Hematopoietic multipotent progenitor cell treated with erythropoietin and hydrocortisone succinate and interleukin-3 and kit ligand, for 6 days (in vitro differentiated cells): Measurements from ENCODE around the gene PPP2R2B.

ENCODE experiments used
- DNase-seq: peaks from one replicate; pipeline ENCODE4 v3.0.0-alpha.2; 2015

The PPP2R2B gene

DNA sequence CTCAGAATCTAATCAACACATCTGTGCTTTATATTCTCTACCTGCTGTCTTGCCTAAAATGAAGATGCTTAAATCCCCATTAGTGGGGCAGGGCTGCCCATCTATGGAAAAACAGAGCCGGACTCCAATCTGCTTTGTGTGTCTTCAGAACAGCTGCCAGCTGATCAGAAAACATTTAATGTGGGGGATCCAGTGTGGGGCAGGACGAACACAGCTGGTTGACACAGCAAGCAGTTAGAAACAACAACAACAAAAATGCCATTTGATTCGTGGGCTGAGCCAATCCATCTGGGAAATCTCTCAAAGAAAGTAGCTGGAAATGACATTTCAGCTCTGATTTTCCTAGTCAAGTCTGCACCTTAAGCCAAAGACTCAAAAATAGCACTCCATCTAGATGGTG lies 99.8 kb downstream of the PPP2R2B start:
- DNase-seq = no peak

DNA sequence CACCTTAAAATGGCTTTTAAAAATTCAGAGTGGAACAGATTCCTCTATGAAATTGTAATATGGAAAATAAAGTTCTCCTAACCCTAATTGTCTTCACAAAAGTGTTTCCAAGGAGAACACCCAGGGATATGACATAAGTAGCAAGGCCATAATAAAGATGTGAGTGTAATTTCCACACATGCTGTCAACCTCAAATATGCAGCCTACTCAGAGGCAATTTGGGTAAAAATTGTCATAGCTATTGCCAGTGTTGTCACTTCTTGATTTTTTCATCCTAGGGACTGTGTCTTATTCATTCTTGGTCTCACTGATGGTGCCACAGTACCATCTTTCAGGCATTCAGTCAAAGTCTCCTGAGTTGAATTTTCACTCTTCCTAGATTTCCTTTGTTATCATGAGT lies 100.3 kb downstream of the PPP2R2B start:
- DNase-seq = no peak

DNA sequence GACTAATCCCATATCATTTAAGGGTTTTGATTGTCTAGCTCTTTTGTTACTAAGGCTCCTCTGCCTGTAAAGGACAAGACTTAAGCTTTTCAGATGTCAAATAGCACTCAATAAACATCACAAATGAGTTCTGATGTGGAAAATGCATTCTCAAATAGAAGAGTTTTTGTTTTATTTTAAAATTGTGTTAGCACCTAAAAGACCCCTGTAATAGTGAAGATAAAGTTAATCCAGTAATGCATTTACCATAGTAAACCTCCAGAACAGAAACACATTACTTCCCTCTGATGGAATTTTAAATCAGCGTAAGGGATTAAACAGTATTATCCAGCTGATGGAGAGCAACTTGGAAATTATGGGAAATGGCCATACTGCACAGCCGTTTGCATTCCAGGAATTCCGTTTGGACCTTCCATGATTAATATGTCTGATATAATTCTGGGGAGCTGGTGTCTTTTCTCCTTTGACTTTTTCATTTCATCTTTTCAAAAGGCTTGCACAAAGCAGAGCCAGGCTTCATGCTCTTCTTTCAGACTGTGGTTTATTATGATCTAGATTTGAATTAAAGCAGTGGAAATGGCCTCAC lies 105.6 kb downstream of the PPP2R2B start:
- DNase-seq = no peak

DNA sequence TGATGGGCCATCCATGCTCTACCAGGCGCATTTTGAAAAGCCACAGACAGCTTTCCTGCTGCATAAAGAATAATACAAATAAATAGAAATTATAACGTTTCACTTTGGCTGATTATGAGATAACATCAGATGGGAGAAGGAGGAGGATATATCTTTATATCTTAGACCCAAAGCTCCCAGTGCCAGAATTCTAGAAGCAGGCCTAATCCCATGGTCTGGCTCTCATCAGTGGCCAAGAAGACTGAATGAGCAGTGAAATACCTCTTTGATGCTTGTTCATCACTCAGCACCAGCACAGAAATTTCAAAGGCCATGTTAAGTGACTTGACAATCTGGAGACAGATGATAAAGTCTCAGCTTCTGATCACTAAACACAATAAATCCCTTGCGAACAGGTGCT lies 107.6 kb downstream of the PPP2R2B start:
- DNase-seq = no peak

DNA sequence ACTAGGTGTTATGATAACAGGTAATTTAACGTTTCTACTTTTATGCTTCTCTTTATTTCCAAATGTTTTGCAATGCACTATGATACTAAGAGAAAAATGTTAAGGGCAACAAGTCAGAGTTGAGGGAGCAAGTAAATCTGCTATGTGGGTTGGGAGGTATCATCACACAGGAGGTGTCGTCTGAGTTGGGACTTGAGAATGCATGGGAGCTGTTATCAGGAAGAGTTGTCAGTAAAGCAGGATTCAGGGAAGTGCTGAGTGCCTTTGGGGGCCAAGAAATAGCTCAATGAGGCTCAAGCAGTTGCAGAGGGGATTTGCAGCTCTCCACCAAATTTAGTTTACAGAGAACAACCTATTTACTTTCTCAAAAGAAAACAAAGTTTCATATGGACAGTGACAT lies 108.0 kb downstream of the PPP2R2B start:
- DNase-seq = no peak

DNA sequence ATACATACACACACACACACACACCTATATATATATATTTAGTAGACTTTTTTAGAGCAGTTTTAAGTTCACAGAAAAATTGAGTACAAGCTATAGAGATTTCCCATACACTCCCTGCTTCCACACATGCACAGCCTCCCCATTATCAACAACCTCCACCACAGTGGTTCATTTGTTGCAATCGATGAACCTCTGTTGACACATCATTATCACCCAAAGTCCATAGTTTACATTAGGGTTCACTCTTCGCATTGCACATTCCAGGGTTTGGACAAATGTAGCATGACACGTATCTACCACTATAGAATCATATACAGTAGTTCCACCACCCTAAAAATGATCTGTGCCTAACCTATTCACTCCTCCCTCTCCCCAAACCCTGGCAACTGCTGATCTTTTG lies 111.0 kb downstream of the PPP2R2B start:
- no peak for DNase-seq

DNA sequence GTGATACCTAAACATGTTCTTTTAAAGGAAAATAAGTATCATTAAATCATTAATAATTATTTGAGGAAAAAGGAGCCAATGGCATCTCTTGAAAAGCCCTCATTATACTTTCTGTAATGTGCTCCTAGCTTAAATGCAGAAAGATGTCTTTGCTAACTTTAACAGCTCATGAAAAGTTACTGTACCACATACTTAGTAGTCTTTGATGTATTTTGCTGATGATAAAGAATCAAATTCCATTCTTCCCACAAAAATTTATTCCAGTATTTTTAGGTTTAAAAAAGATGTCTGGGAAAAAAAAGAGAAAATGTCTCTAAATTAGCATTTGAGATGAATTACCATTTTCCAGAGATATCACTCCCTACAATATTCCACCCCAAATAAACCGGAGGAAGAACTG lies 112.5 kb downstream of the PPP2R2B start:
- DNase-seq = no peak

DNA sequence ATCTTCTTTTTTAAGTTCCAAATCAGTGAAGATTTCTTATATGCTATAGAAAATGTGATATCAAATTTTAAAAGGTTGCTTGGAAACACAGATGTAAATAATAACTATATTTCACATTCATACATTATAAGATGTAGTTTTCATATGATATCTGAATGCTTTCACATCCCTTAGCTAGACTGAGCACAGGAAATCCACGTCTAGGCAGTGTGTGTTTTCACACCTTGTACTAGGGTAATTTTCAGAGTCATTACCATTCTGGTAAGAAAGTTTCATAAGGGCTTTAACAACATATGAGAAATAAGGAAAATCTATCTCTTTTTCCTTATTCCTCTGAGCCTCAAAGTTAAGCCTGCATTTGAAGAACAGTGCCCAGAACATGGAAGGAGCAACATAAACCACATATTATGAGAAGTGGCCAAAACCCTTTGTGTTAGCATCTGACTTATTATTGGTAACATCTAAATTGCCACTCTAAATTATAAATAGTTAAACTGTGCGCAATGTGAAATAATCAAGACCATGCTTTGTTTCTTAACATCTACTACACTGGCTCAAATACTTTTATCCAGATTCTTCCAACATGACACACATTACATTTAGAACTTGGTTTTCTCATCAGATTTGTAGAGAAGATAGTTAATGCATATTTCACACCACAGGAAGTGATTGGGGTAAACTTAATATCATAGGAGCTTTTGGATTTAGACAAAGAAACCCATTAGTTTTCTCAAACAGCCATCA lies 113.3 kb downstream of the PPP2R2B start:
- no peak for DNase-seq

DNA sequence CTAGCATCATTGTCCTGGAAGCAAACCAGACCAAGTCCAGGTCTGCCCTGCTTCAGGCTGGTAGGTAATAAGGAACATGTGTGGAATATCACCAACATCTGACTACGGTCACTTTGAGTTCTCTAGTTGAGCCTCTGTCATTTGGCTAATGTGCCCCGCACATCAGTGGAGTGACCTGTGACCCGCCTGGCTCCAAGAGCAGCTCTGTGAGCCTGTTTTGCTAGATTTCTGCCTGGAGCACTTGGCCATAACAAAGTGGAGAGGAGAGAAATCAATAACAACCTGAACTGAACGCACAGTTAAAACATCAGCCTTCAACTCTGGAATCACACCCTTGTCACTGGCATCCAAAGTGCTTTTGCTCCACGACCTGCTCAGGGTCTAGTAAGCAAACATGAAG lies 115.7 kb downstream of the PPP2R2B start:
- DNase-seq = no peak

DNA sequence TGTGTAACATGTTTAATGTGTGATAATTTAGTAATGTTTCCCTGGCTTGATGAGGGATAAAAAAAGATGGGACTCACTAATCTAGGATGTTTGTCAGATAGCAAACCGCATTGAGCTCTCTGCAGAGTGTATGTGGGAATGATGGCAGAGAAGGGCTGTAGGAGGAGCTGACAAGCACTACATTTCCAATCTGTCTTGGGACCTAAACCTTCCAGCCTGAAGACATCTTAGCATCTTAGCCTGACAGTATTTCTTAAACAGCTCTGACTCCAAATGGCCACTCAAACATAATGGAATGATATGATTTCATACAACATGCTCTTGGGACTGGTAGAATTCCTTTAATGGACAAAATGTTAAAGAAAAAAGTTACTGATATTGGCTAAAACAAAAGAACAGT lies 116.7 kb downstream of the PPP2R2B start:
- no peak for DNase-seq

DNA sequence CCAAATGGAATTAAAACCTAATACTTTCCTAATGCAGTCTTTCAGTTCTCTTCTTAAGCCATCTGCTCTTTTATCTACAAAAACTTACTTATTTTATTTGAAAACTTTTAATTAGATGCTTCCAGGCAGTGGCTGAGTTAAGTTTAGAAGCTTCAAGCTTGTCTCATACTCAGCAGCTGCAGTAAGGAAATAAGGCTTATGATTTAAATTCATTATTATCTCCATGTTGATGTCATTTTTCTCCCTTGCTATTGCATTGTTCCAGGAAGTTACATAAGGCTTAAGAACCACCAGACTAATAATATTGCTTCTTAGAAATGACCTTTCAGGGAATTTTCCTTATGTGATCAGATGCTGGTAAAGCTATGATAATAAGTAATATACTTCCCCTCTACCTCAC lies 119.6 kb downstream of the PPP2R2B start:
- no peak for DNase-seq

DNA sequence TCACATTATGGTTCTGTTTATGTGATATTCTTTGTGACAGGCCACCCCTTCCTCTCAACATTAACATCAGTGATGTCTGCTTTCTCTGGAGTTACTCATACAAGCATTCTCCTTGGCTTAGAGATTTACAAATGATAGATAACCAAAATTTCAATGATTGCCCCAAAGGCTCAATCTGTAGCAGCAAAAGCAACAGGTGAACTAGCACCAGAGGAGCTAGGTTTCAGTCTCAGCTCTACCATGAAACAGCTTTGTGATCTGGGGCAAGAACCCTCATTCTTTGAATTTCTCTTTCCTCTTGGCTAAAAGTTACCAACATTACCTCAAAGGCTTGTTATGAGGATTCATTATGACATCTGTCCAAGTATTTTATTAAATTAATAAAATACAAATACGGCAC lies 120.5 kb downstream of the PPP2R2B start:
- DNase-seq = no peak

DNA sequence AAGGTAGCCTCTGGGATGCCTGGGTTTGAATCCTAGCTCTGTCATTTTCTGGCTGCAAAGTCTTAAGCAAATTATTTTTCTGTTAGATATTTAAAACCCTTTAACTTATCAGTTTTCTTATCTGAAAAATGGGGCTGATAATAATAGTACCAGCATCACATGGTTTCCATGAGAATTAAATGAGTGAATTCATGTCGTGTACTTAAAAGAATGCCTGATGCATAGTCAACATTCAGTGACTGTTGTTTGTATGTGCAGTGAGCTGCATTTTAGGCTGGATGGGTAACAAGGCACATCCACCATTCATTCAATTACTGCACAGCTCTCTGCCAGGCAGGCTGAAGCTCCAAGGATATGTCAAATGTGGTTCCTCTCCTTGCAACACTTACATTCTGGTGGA lies 122.0 kb downstream of the PPP2R2B start:
- DNase-seq = no peak

DNA sequence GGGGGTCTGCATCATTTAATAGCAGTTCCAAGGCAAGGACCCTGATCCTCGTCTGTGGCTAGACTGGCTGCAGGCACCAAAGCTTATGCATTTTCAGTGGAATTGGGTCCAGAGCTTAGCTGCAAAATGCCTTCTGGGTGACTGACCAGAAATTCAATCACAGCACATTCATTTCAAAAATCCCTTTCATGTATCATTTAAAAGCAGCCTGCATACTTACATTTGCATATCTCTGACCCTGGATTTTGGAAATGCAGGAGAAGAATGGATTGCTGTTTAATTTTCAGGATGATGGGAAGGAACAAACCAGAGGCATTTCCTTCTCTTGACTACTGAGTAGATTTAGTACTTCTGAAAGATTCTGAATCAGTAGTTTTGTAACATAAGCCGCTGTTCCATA lies 122.8 kb downstream of the PPP2R2B start:
- no peak for DNase-seq

DNA sequence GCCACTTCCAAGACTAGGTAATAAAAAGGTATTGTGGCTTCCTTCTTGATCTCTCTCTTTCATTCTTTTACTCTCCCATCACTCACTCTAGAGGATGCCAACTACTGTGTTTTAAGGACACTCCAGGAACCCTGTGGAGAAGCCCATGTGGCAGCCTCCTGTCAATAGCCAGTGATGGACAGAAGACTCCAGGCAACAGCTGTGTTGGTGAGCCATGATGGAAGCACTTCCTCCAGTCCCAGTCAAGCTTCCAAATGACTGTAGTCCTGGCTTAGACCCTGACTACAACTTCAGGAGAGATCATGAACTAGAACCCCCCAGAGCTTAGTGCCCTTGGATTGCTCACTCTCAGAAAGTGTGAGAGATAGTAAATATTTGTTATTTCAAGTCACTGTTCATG lies 123.9 kb downstream of the PPP2R2B start:
- no peak for DNase-seq

DNA sequence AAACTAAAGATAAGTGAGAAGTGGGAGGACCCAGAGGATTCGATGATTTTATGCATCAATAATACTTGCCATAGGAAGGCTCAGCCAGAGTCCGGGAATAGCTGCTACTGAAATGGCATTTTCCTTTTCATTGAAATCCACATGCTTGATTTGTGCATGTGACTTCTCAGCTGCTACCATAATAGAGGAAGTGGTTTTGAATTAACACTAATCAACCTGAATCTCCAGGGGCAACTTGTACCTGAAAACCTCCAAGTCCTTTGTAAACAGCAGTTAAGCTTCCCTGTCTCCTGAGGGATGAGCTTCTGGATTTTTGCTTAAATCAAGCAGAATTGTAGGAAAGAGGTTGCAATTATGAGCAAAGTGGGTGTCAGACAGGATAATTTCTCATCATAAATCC lies 124.9 kb downstream of the PPP2R2B start:
- peak; percentile 12 for DNase-seq

DNA sequence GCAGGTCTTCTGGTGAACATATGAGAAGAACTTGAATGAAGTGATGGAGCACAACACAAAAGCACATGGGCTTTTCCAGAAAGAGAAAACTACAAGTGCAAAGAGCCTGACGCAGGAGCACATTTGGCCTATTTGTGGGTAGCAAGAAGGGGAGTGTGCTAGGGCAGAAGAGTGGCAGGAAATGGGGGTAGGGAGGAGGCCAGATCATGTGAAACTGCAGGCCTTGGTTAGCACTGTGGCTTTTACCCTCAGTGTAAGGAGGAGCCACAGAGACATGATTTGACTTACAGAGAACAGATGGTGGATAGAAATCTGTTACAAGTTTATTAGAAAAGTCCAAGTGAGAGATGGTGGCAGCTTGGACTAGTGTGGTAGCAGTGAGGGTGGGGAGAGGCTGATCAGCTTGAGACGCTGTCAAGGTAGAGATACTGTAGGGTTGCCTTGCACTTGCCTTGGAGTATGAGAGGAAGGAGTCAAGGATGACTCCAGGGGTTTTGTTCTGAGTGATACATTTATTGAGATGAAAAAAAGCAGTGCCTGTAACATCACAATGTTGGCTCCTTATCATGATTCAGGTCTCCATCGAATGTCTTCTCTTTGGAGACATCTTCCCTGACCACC lies 126.7 kb downstream of the PPP2R2B start:
- DNase-seq = peak; percentile 42

DNA sequence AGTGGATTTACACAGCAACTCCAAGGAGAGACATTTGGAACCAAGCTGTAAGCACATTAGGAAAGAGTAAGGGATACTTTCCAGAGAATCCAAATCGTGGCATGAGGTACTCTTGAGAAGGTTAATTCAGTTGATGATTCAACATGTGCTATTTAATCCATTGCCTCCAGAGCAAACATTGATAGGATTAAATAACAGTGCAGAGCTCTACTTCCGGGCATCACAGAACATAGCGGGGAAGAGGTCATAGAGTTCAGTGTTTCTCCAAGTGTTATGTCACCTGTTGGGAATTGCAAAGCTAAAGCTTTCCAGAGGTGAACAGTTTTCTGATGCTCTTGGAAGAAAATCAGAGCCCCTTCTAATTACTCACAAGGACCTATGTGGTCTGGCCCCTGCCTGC lies 127.5 kb downstream of the PPP2R2B start:
- no peak for DNase-seq

DNA sequence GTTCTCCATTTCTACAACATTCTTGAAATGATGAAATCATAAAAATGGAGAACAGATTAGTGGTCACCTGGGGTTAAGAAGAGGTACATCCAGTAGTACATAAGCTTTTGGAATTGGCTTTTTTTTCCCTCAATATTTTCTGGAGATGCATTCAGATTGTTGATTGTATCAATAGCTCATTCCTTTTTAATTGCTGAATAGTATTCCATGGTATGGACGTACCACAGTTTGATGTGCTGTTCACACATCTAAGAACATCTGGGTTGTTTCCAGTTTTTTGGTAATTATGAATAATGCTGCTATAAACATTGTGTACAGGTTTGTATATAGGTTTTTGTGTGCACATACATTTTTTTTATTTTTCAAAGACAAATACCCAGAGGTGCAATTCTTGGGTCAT lies 130.0 kb downstream of the PPP2R2B start:
- no peak for DNase-seq

DNA sequence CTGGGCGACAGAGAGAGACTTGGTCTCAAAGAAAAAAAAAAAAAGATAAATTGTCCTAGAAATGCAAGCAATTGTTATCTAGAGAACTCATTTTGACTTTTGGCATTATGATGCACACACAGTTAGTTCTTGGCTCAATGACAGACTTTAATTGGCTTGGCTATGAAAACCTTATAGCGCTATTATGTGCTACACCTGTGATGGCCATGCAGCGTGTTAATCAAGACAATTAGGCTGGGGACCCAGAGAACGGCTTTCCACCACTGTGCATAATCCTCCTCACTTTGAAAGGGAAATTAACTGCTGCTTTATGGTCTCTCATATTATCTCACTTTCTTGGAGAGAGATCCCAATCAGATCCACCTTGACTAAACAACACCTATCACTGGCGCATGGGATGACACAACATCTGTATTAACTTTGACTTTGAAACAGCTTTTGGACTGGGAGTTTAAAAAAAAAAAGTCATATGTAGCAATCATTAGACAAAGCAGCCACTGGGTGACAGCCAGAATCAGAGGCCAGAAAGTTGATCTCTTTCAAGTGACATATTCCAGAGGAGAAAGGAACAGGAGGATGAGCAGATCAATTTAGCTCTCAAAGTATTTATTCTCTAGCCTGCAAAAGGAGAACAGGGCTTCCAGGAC lies 132.5 kb downstream of the PPP2R2B start:
- DNase-seq = no peak

DNA sequence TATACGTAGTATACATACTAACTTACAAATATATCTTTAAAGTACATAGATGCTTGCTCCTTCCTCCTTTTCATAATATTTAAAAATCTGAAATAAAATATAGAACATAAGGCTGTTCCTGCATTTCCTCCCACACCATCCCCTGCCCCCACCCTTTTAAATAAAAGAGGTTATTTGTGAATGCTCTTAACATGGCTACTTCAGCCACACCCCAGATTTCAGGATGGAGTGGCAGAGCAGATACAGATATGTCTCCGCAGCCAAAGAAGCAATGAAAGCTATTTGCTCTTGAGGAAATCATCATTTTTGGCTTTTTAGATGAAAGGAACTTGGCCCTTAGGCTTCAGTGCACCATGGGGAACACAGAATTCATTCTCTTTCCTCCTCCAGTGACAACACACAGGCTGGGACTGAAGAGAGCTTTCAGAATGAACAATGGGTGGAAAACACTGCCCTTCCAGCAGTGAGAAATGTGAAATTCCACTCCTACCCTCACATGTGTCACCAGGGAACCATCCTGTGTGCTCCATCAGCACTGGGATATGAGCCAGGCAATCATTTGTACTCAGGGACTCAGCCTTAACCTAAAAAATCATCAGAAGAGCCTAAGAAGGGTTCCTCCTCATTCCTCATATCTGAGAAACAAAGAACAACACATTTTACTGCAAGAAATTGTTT lies 134.3 kb downstream of the PPP2R2B start:
- no peak for DNase-seq

DNA sequence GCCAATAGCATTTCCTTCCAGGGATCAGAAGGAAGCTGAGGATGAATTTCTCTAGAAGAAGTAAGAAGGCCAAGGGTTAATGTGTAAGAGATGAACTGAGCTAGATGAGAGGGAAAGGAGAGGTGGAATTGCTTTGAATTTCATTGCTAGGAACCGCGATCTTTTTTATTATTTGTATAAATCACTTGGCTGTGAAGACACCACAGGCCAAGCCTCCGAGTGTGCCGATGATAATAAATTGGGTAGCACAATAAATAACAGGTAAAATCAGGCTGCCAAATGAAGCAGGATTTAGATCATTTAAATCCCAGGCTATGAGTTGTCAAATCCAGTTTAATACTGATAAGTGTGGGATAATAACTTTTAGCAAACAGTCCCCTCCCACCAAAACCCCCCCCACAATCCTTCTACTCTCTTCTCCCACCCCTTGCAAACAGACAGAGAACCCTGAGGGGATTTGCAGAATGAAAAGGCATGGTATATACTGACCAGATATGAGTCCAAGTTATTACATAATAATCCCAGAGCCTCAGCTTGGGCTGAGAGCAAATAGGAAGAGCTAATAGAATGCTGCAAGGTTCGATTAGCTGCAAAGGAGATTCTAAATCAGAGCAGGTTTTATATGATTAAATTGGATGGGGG lies 143.5 kb downstream of the PPP2R2B start:
- no peak for DNase-seq

DNA sequence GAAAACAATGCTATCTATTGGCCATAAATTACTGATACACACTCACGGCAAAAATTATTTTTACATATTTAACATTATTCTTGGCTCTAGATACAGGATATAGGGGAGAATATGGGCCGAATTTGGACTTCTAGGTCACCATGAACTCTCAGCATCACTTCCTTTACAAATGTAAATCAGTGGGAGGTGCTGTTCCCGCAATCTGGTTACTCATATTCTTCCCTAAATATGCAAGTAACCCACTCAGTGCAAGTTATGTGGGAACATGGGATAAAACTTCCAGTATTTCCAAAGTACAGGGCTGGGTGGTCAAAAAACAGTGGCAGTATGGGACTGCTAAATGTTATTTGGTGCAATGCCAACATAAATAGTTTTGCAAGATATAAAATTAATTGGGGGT lies 145.6 kb downstream of the PPP2R2B start:
- no peak for DNase-seq
